ENCODE results near the gene SF3A1.

DNA sequence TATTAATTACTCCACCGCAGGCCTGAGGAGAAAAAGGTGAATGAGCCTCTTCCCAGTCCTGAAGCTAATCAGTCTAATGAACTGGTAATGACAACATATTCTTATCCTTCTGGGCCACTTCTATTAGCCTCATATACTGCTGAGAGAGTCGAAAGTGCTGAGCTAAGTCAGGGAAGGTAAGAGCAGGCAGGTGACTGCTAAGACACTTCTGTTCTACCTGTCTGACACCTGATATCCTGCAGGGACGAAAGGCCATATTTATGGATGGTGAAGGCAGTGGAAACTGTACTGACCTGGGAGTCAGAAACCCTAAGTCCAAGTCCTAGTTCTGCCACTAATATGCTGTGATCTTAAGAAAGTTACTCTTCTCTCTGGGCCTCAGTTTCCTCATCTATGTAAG, 33.4 kb downstream of the SF3A1 start:
- TF ChIP-seq, protein P1, sequence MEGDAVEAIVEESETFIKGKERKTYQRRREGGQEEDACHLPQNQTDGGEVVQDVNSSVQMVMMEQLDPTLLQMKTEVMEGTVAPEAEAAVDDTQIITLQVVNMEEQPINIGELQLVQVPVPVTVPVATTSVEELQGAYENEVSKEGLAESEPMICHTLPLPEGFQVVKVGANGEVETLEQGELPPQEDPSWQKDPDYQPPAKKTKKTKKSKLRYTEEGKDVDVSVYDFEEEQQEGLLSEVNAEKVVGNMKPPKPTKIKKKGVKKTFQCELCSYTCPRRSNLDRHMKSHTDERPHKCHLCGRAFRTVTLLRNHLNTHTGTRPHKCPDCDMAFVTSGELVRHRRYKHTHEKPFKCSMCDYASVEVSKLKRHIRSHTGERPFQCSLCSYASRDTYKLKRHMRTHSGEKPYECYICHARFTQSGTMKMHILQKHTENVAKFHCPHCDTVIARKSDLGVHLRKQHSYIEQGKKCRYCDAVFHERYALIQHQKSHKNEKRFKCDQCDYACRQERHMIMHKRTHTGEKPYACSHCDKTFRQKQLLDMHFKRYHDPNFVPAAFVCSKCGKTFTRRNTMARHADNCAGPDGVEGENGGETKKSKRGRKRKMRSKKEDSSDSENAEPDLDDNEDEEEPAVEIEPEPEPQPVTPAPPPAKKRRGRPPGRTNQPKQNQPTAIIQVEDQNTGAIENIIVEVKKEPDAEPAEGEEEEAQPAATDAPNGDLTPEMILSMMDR (IDR thresholded peaks at IDR 0.05; ENCODE audit: low read depth, low read length, missing input control): no peak
- TF ChIP-seq RXRA (IDR thresholded peaks at IDR 0.05): no peak
- TF ChIP-seq, protein P2, sequence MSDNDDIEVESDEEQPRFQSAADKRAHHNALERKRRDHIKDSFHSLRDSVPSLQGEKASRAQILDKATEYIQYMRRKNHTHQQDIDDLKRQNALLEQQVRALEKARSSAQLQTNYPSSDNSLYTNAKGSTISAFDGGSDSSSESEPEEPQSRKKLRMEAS (IDR thresholded peaks at IDR 0.05): no peak
- TF ChIP-seq, protein P3, sequence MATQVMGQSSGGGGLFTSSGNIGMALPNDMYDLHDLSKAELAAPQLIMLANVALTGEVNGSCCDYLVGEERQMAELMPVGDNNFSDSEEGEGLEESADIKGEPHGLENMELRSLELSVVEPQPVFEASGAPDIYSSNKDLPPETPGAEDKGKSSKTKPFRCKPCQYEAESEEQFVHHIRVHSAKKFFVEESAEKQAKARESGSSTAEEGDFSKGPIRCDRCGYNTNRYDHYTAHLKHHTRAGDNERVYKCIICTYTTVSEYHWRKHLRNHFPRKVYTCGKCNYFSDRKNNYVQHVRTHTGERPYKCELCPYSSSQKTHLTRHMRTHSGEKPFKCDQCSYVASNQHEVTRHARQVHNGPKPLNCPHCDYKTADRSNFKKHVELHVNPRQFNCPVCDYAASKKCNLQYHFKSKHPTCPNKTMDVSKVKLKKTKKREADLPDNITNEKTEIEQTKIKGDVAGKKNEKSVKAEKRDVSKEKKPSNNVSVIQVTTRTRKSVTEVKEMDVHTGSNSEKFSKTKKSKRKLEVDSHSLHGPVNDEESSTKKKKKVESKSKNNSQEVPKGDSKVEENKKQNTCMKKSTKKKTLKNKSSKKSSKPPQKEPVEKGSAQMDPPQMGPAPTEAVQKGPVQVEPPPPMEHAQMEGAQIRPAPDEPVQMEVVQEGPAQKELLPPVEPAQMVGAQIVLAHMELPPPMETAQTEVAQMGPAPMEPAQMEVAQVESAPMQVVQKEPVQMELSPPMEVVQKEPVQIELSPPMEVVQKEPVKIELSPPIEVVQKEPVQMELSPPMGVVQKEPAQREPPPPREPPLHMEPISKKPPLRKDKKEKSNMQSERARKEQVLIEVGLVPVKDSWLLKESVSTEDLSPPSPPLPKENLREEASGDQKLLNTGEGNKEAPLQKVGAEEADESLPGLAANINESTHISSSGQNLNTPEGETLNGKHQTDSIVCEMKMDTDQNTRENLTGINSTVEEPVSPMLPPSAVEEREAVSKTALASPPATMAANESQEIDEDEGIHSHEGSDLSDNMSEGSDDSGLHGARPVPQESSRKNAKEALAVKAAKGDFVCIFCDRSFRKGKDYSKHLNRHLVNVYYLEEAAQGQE (IDR thresholded peaks at IDR 0.05): no peak
- no peak for TF ChIP-seq JUND (IDR thresholded peaks at IDR 0.05)
- TF ChIP-seq, protein P4, sequence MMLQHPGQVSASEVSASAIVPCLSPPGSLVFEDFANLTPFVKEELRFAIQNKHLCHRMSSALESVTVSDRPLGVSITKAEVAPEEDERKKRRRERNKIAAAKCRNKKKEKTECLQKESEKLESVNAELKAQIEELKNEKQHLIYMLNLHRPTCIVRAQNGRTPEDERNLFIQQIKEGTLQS (IDR thresholded peaks at IDR 0.05): no peak
- TF ChIP-seq, protein P5, sequence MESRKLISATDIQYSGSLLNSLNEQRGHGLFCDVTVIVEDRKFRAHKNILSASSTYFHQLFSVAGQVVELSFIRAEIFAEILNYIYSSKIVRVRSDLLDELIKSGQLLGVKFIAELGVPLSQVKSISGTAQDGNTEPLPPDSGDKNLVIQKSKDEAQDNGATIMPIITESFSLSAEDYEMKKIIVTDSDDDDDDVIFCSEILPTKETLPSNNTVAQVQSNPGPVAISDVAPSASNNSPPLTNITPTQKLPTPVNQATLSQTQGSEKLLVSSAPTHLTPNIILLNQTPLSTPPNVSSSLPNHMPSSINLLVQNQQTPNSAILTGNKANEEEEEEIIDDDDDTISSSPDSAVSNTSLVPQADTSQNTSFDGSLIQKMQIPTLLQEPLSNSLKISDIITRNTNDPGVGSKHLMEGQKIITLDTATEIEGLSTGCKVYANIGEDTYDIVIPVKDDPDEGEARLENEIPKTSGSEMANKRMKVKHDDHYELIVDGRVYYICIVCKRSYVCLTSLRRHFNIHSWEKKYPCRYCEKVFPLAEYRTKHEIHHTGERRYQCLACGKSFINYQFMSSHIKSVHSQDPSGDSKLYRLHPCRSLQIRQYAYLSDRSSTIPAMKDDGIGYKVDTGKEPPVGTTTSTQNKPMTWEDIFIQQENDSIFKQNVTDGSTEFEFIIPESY (IDR thresholded peaks at IDR 0.05): no peak
- no peak for TF ChIP-seq YY1 (IDR thresholded peaks at IDR 0.05)
- TF ChIP-seq RAD21 (IDR thresholded peaks at IDR 0.05): no peak
- no peak for TF ChIP-seq SP1 (IDR thresholded peaks at IDR 0.05)
- no peak for TF ChIP-seq TAF1 (conservative IDR thresholded peaks at IDR 0.05)
- TF ChIP-seq EGR1 (IDR thresholded peaks at IDR 0.05; ENCODE audit: low read depth in 2 of 2): no peak
- no peak for TF ChIP-seq GABPA (IDR thresholded peaks at IDR 0.05 in 1 of 2, conservative IDR thresholded peaks at IDR 0.05 in 1 of 2)
- no peak for TF ChIP-seq HNF4G (IDR thresholded peaks at IDR 0.05)

All from liver (tissue), 3 donors.